ENCODE results near the gene SRM. TPM values are rescaled to one million over a fixed set of nuclear protein-coding genes. Genes with fewer than 3 reads are reported as not detected.
"Not testable (repeated sequence)": the region's sequence is repeated elsewhere in the genome, so short reads cannot be mapped to it uniquely, and the experiment has no call there.

The SRM gene
- polyA plus RNA-seq, 3 donors from 2014 or later = 50.6 to 70.3 (median 55.5) TPM

- no peaks in the 10 kb centered on the region for H3K4me1 Mint-ChIP-seq
- H3K9me3 Mint-ChIP-seq = no peaks in the 10 kb centered on the region
- no peak overlapping the region for H3K4me3 Mint-ChIP-seq
- DNase-seq = no peak
- no peak overlapping the region for H3K27ac Mint-ChIP-seq
- no peaks in the 10 kb centered on the region for H3K36me3 Mint-ChIP-seq
- H3K27me3 Mint-ChIP-seq (ENCODE audit: low read depth in 3 of 3) = peaks cover 0 to 2% (median 1%) of the 10 kb centered on the region in 3 donors
Measured at GRCh38 chr1:11045428-11046269, 14.2 kb downstream of the SRM start.

GRCh38 chr1:11044849-11045427 is 14.9 kb downstream of the SRM start:
- Mint-ChIP-seq H3K4me1 (no peaks in the 10 kb centered on the region), H3K27ac (no peak overlapping the region), H3K9me3 (no peaks in the 10 kb centered on the region), H3K27me3 (ENCODE audit: low read depth in 3 of 3) (peaks cover 0 to 2% (median 1%) of the 10 kb centered on the region in 3 donors), H3K4me3 (no peak overlapping the region), H3K36me3 (no peaks in the 10 kb centered on the region)
- no peak for DNase-seq

- no peak overlapping the region for H3K4me3 Mint-ChIP-seq
- no peak overlapping the region for H3K27ac Mint-ChIP-seq
- no peaks in the 10 kb centered on the region for H3K9me3 Mint-ChIP-seq
- H3K27me3 Mint-ChIP-seq (ENCODE audit: low read depth in 3 of 3) = peaks cover 0 to 2% (median 1%) of the 10 kb centered on the region in 3 donors
- no peak for DNase-seq
- H3K36me3 Mint-ChIP-seq = no peaks in the 10 kb centered on the region
- no peaks in the 10 kb centered on the region for H3K4me1 Mint-ChIP-seq
Measured at GRCh38 chr1:11044086-11044848, 15.6 kb downstream of the SRM start.

- Mint-ChIP-seq H3K27me3 (ENCODE audit: low read depth in 3 of 3) (peaks cover 0 to 2% (median 0%) of the 10 kb centered on the region in 3 donors), H3K9me3 (no peaks in the 10 kb centered on the region), H3K27ac (no peak overlapping the region), H3K36me3 (no peaks in the 10 kb centered on the region), H3K4me1 (no peaks in the 10 kb centered on the region), H3K4me3 (no peak overlapping the region)
- no peak for DNase-seq
Measured at GRCh38 chr1:11042995-11043874, 16.6 kb downstream of the SRM start.

GRCh38 chr1:11042065-11042464 is 17.8 kb downstream of the SRM start:
- Mint-ChIP-seq H3K27ac (no peak overlapping the region), H3K9me3 (no peaks in the 10 kb centered on the region), H3K27me3 (ENCODE audit: low read depth in 3 of 3) (peaks cover 0 to 7% (median 3%) of the 10 kb centered on the region in 3 donors), H3K4me3 (no peak overlapping the region), H3K36me3 (no peaks in the 10 kb centered on the region), H3K4me1 (peaks cover 2 to 7% of the 10 kb centered on the region in 2 donors)
- no peak for DNase-seq

GRCh38 chr1:11041048-11041447 is 18.8 kb downstream of the SRM start:
- no peaks in the 10 kb centered on the region for H3K36me3 Mint-ChIP-seq
- peaks cover 2 to 7% of the 10 kb centered on the region in 2 donors for H3K4me1 Mint-ChIP-seq
- H3K4me3 Mint-ChIP-seq = no peak overlapping the region
- H3K9me3 Mint-ChIP-seq = no peaks in the 10 kb centered on the region
- H3K27ac Mint-ChIP-seq = no peak overlapping the region
- H3K27me3 Mint-ChIP-seq (ENCODE audit: low read depth in 3 of 3) = peaks cover 0 to 7% (median 3%) of the 10 kb centered on the region in 3 donors
- no peak for DNase-seq

- H3K4me3 Mint-ChIP-seq; H3K36me3 Mint-ChIP-seq; H3K9me3 Mint-ChIP-seq; H3K4me1 Mint-ChIP-seq; H3K27me3 Mint-ChIP-seq (ENCODE audit: low read depth in 3 of 3); H3K27ac Mint-ChIP-seq; DNase-seq: not testable (repeated sequence)
Measured at GRCh38 chr1:11040105-11040429, 19.8 kb downstream of the SRM start.

- Mint-ChIP-seq H3K4me1 (peaks cover 2 to 7% of the 10 kb centered on the region in 2 donors), H3K4me3 (no peak overlapping the region), H3K36me3 (no peaks in the 10 kb centered on the region), H3K27me3 (ENCODE audit: low read depth in 3 of 3) (peaks cover 2 to 7% (median 3%) of the 10 kb centered on the region in 3 donors), H3K9me3 (no peaks in the 10 kb centered on the region), H3K27ac (no peak overlapping the region)
- DNase-seq = no peak
Measured at GRCh38 chr1:11039351-11040104, 20.3 kb downstream of the SRM start.

GRCh38 chr1:11037740-11038182 is 22.1 kb downstream of the SRM start:
- no peak overlapping the region for H3K27ac Mint-ChIP-seq
- peak; percentile 76 to 83 (median 79) for DNase-seq
- peaks cover 2 to 7% of the 10 kb centered on the region in 2 donors for H3K4me1 Mint-ChIP-seq
- H3K27me3 Mint-ChIP-seq (ENCODE audit: low read depth in 3 of 3) = peaks cover 2 to 5% (median 3%) of the 10 kb centered on the region in 3 donors
- H3K9me3 Mint-ChIP-seq = no peaks in the 10 kb centered on the region
- H3K4me3 Mint-ChIP-seq = no peak overlapping the region
- no peaks in the 10 kb centered on the region for H3K36me3 Mint-ChIP-seq

GRCh38 chr1:11037019-11037739 is 22.6 kb downstream of the SRM start:
- not testable (repeated sequence) for H3K27ac Mint-ChIP-seq; H3K9me3 Mint-ChIP-seq; DNase-seq; H3K36me3 Mint-ChIP-seq; H3K27me3 Mint-ChIP-seq (ENCODE audit: low read depth in 3 of 3); H3K4me3 Mint-ChIP-seq; H3K4me1 Mint-ChIP-seq

- H3K27me3 Mint-ChIP-seq (ENCODE audit: low read depth in 3 of 3) = peaks cover 0 to 2% (median 2%) of the 10 kb centered on the region in 3 donors
- no peak overlapping the region for H3K4me3 Mint-ChIP-seq
- H3K36me3 Mint-ChIP-seq = peaks cover 0 to 4% (median 4%) of the 10 kb centered on the region in 3 donors
- no peaks in the 10 kb centered on the region for H3K9me3 Mint-ChIP-seq
- H3K27ac Mint-ChIP-seq = no peak overlapping the region
- DNase-seq = no peak
- H3K4me1 Mint-ChIP-seq = peaks cover 0 to 9% of the 10 kb centered on the region in 2 donors
Measured at GRCh38 chr1:11031624-11032262, 28.1 kb downstream of the SRM start.

GRCh38 chr1:11030865-11031264 is 29.0 kb downstream of the SRM start:
- peaks cover 0 to 17% of the 10 kb centered on the region in 2 donors for H3K4me1 Mint-ChIP-seq
- peaks cover 0 to 7% (median 5%) of the 10 kb centered on the region in 3 donors for H3K36me3 Mint-ChIP-seq
- no peaks in the 10 kb centered on the region for H3K9me3 Mint-ChIP-seq
- no peak overlapping the region for H3K4me3 Mint-ChIP-seq
- H3K27me3 Mint-ChIP-seq (ENCODE audit: low read depth in 3 of 3) = peaks cover 0 to 2% (median 2%) of the 10 kb centered on the region in 3 donors
- DNase-seq = no peak
- H3K27ac Mint-ChIP-seq = peak overlapping the region in 3 of 6 donors; percentile 8 to 34 (median 29)

Data from immature natural killer cell (primary cell).